Measurements from ENCODE around the gene TTBK2. TPM values are rescaled to one million over a fixed set of nuclear protein-coding genes. Genes with fewer than 3 reads are reported as not detected.

Gene TTBK2
- polyA plus RNA-seq, 3 donors = 3.7 to 9.0 (median 5.7) TPM

GRCh38 chr15:42716626-42717025 is 204.0 kb downstream of the TTBK2 start:
- no peaks in the 10 kb centered on the region for H4K20me1 ChIP-seq (ENCODE audit: insufficient read depth, low read length)
- H3K9ac ChIP-seq (ENCODE audit: insufficient read depth, low read length, poor library complexity, severe bottlenecking) = no peak overlapping the region
- H3K4me1 Mint-ChIP-seq = no peaks in the 10 kb centered on the region
- H3K4me3 Mint-ChIP-seq = no peak overlapping the region
- no peak overlapping the region for H3K27ac Mint-ChIP-seq
- H3K36me3 Mint-ChIP-seq = peaks cover 11 to 17% of the 10 kb centered on the region in 2 donors
- no peak overlapping the region for H3K27ac ChIP-seq (ENCODE audit: low read depth in 1 of 2, low read length in 2 of 2)
- no peak for TF ChIP-seq CTCF (IDR thresholded peaks at IDR 0.05)
- H3K27me3 ChIP-seq (ENCODE audit: control insufficient read depth in 2 of 2, insufficient read depth in 2 of 2, low read length in 2 of 2) = no peaks in the 10 kb centered on the region
- H3K4me3 ChIP-seq (replicated peaks in 1 of 3; ENCODE audit: low read depth in 2 of 3, low read length in 3 of 3) = no peak overlapping the region
- H3K9me3 ChIP-seq (replicated peaks in 1 of 2; ENCODE audit: control insufficient read depth in 1 of 2, insufficient read depth in 1 of 2, low read length in 2 of 2) = no peaks in the 10 kb centered on the region
- intact Hi-C loops (cut with micrococcal nuclease) = no loop called here
- no peak overlapping the region for H3K4me2 ChIP-seq (replicated peaks; ENCODE audit: extremely low read depth, low read length, poor library complexity, severe bottlenecking)
- H3K4me1 ChIP-seq (ENCODE audit: control insufficient read depth in 1 of 2, insufficient read depth in 2 of 2, low read length in 2 of 2) = no peaks in the 10 kb centered on the region
- H3K9me3 Mint-ChIP-seq = peaks cover 0 to 3% (median 0%) of the 10 kb centered on the region in 7 donors
- H3K79me2 ChIP-seq (ENCODE audit: insufficient read depth, low read length) = no peaks in the 10 kb centered on the region
- WGBS (ENCODE audit: insufficient coverage) = 90% methylated on average over 2 of the region's 2 CpGs
- H3K36me3 ChIP-seq (replicated peaks in 1 of 2; ENCODE audit: control insufficient read depth in 1 of 2, insufficient read depth in 2 of 2, low read length in 2 of 2) = peaks cover 8 to 18% of the 10 kb centered on the region in 2 donors
- peaks cover 0 to 2% (median 0%) of the 10 kb centered on the region in 3 donors for H3K27me3 Mint-ChIP-seq (ENCODE audit: low read depth in 3 of 3)
- DNase-seq = no peak
- H2AFZ ChIP-seq (ENCODE audit: insufficient read depth, low read depth, low read length, poor library complexity, severe bottlenecking) = no peak overlapping the region

DNA sequence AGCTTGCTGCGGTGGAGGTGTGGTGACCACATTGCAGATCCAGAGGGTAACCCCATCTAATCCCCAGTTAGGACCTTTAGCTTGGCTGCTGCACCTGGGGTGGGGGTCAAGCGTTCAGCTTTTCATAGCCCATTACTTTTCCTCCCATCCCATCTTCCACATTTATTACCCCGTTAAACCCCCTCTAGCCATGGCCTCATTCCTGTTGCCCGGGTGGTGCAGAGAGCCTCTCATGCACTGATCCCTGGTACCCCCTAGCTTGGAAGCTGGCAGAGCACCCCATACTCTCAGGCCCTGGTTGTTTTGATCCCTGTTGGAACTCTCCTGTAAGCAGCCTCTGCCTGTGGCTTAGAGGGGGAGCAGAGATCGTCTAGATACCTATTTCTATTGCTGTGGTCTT is 204.5 kb downstream of the TTBK2 start:
- H4K20me1 ChIP-seq (ENCODE audit: insufficient read depth, low read length) = no peaks in the 10 kb centered on the region
- TF ChIP-seq CTCF (IDR thresholded peaks at IDR 0.05) = no peak
- H3K27me3 Mint-ChIP-seq (ENCODE audit: low read depth in 3 of 3) = peaks cover 0 to 2% (median 0%) of the 10 kb centered on the region in 3 donors
- no peak overlapping the region for H2AFZ ChIP-seq (ENCODE audit: insufficient read depth, low read depth, low read length, poor library complexity, severe bottlenecking)
- H3K27me3 ChIP-seq (ENCODE audit: control insufficient read depth in 2 of 2, insufficient read depth in 2 of 2, low read length in 2 of 2) = no peaks in the 10 kb centered on the region
- WGBS (ENCODE audit: insufficient coverage) = 100% methylated on average over 3 of the region's 5 CpGs
- H3K4me3 Mint-ChIP-seq = no peak overlapping the region
- peaks cover 7 to 18% of the 10 kb centered on the region in 2 donors for H3K36me3 ChIP-seq (replicated peaks in 1 of 2; ENCODE audit: control insufficient read depth in 1 of 2, insufficient read depth in 2 of 2, low read length in 2 of 2)
- H3K9me3 ChIP-seq (replicated peaks in 1 of 2; ENCODE audit: control insufficient read depth in 1 of 2, insufficient read depth in 1 of 2, low read length in 2 of 2) = no peaks in the 10 kb centered on the region
- no peak overlapping the region for H3K9ac ChIP-seq (ENCODE audit: insufficient read depth, low read length, poor library complexity, severe bottlenecking)
- H3K27ac ChIP-seq (ENCODE audit: low read depth in 1 of 2, low read length in 2 of 2) = no peak overlapping the region
- no peak overlapping the region for H3K4me3 ChIP-seq (replicated peaks in 1 of 3; ENCODE audit: low read depth in 2 of 3, low read length in 3 of 3)
- peaks cover 11 to 12% of the 10 kb centered on the region in 2 donors for H3K36me3 Mint-ChIP-seq
- H3K79me2 ChIP-seq (ENCODE audit: insufficient read depth, low read length) = no peaks in the 10 kb centered on the region
- no peak overlapping the region for H3K4me2 ChIP-seq (replicated peaks; ENCODE audit: extremely low read depth, low read length, poor library complexity, severe bottlenecking)
- H3K4me1 ChIP-seq (ENCODE audit: control insufficient read depth in 1 of 2, insufficient read depth in 2 of 2, low read length in 2 of 2) = no peaks in the 10 kb centered on the region
- H3K9me3 Mint-ChIP-seq = peaks cover 0 to 3% (median 0%) of the 10 kb centered on the region in 7 donors
- H3K27ac Mint-ChIP-seq = no peak overlapping the region
- H3K4me1 Mint-ChIP-seq = no peaks in the 10 kb centered on the region
- intact Hi-C loops (cut with micrococcal nuclease) = no loop called here
- no peak for DNase-seq
